DOHH2 (cell line): Measurements from ENCODE around the gene TEKT5.

Experiments used
- H3F3A ChIP-seq: fragments of 200-600 bp; sonication (generic), shearing (Covaris generic); 2 replicates; pipeline ENCODE4 v1.6.0; 2016; ENCODE audit warnings: antibody characterized with exemption, mild to moderate bottlenecking; ENCODE audit not compliant: control insufficient read depth, insufficient read depth
- H3K27ac ChIP-seq: fragments of 200-600 bp; sonication (generic); 2 replicates; pipeline ENCODE4 v1.5.1; 2014; ENCODE audit warnings: low read depth, mild to moderate bottlenecking, low read length, moderate library complexity
- H3K27me3 ChIP-seq: fragments of 200-600 bp; sonication (generic); 2 replicates; pipeline ENCODE4 v1.6.1; 2014; ENCODE audit warnings: mild to moderate bottlenecking, low read length, mixed read lengths; ENCODE audit not compliant: control insufficient read depth
- H3K36me3 ChIP-seq: fragments of 200-600 bp; sonication (generic); 2 replicates; pipeline ENCODE4 v1.6.1; 2014; ENCODE audit warnings: mild to moderate bottlenecking, low read length, moderate library complexity, mixed read lengths; ENCODE audit not compliant: control insufficient read depth
- H3K4me1 ChIP-seq: fragments of 200-600 bp; sonication (generic); 2 replicates; pipeline ENCODE4 v1.6.1; 2014; ENCODE audit warnings: mild to moderate bottlenecking, low read length, mixed read lengths; ENCODE audit not compliant: control insufficient read depth
- H3K4me2 ChIP-seq: fragments of 200-600 bp; sonication (generic); 2 replicates; pipeline ENCODE4 v1.6.0; 2014; ENCODE audit warnings: mild to moderate bottlenecking, low read length, moderate library complexity
- H3K4me3 ChIP-seq: fragments of 200-600 bp; sonication (generic); 2 replicates; pipeline ENCODE4 v1.5.1; 2014; ENCODE audit warnings: mild to moderate bottlenecking, low read length, mixed read lengths
- H3K79me2 ChIP-seq: fragments of 200-600 bp; sonication (generic); 2 replicates; pipeline ENCODE4 v1.6.1; 2014; ENCODE audit warnings: mild to moderate bottlenecking, low read length, mixed read lengths; ENCODE audit not compliant: control insufficient read depth
- H3K9me2 ChIP-seq: fragments of 200-600 bp; sonication (generic); replicated peaks from 2 replicates; pipeline ENCODE4 v1.6.1; 2014; ENCODE audit warnings: mild to moderate bottlenecking, low read length, mixed read lengths; ENCODE audit not compliant: control insufficient read depth
- H3K9me3 ChIP-seq: fragments of 200-600 bp; sonication (generic); 2 replicates; pipeline ENCODE4 v1.6.1; 2014; ENCODE audit warnings: antibody characterized with exemption, low read length, mixed read lengths; ENCODE audit not compliant: control insufficient read depth, insufficient read depth
- H4K20me1 ChIP-seq: fragments of 200-600 bp; sonication (generic); 2 replicates; pipeline ENCODE4 v1.6.0; 2014; ENCODE audit warnings: low read depth, mild to moderate bottlenecking, antibody characterized with exemption, low read length, moderate library complexity; ENCODE audit not compliant: control insufficient read depth, insufficient read depth
- CTCF ChIP-seq: fragments of 200-600 bp; sonication (generic); IDR thresholded peaks from one replicate; pipeline ENCODE4 v1.5.1; 2014; ENCODE audit warnings: antibody characterized with exemption, mild to moderate bottlenecking, low read depth, low read length; ENCODE audit not compliant: poor library complexity, severe bottlenecking
- EZH2phosphoT487 ChIP-seq: fragments of 200-600 bp; sonication (generic); IDR thresholded peaks from 2 replicates; pipeline ENCODE4 v1.6.1; 2017; ENCODE audit warnings: borderline replicate concordance, mild to moderate bottlenecking, antibody characterized with exemption, low read length, moderate library complexity, mixed read lengths

TEKT5 gene

DNA sequence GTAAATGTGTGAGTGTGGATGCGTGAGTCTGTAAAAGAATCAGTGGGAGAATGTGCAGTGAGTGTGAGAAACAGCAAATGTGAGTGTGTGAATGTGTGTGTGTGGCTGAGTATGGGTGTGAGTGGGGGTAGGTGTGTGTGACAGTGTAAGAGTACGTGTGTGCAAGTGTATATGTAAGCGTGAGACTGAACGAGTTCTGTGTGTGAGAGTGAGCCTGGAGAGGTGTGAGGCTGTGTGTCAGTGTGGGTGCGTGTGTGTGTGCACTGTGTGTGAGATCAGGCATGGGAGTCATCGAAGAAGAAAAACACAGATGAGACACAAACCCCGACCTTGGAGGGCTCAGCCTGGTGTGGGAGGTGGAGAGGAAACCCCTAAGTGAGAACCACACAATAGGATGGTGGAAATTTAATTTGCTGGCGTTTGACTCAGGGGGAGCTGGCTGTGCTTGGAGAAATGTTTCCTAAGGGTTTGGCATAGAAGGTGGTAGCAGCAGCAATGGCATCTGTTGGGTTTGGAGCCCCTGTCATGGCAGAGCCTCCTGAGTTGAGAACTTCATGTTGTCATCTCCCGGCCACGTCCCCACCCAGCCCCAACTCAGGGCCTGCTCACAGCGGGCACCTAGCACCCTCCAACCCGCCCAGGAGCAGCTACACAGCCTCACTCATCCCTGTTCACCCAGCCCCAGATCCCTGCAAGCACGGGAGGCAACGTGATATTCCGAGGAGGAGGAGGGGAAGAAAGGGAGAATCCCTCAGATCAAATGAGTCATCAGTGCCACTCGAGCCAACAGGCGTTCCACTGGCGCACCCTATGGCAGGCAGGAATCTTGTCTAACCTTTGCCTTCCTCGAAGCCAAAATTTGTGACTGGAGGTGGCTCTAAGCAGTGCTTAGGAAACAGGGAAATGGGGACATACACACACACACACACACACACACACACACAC lies 34.6 kb upstream of the TEKT5 start:
- H3K36me3 ChIP-seq = no peaks in the 10 kb centered on the region
- H3K4me2 ChIP-seq = no peak overlapping the region
- no peaks in the 10 kb centered on the region for H3K27me3 ChIP-seq
- no peaks in the 10 kb centered on the region for H3K9me2 ChIP-seq
- TF ChIP-seq CTCF (no peak), EZH2phosphoT487 (no peak)
- H3K4me3 ChIP-seq = no peak overlapping the region
- no peaks in the 10 kb centered on the region for H3K79me2 ChIP-seq
- H3K4me1 ChIP-seq = no peaks in the 10 kb centered on the region
- no peaks in the 10 kb centered on the region for H4K20me1 ChIP-seq
- H3F3A ChIP-seq = no peaks in the 10 kb centered on the region
- no peaks in the 10 kb centered on the region for H3K9me3 ChIP-seq
- H3K27ac ChIP-seq = no peak overlapping the region

DNA sequence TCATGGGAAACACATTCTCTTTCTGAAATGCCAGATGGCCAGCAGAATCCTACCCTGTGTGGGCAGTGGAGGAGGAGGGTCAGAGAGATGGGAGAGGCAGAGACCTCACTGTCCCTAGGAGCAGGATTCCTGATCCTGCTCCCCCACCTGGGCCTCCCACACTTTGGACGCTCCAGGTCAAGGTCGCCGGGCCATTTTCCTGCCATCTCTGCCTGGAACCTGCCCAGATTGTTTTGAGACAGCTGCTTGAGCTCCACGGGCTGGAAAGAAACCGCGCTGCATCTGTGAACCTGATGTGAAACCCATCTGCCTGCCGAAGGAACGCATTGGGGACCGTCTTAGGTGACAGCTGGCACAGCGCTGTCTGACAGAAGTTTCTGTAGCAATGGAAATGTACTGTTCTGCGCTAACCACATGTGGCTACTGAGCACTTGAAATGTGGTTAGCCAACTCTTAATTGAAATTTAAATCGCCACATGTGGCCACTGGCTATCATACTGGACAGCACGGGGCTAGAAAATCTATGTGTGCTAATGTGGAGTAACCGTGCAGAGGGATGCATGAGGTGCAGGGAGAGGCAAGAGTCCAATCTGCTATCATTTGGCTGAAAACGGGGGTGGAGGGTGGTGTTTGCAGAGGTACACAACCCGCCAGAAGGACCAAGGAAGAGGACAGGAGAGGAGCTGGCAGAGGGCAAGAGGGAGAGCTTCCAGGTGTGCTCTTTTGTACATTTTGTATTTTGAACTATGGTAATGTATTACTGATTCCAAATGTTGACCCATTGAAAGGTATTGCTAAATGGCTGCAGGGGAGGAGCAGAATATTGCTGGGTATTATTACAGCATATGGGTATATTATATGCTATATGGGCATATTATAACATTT lies 33.5 kb upstream of the TEKT5 start:
- H3K4me1 ChIP-seq = no peaks in the 10 kb centered on the region

DNA sequence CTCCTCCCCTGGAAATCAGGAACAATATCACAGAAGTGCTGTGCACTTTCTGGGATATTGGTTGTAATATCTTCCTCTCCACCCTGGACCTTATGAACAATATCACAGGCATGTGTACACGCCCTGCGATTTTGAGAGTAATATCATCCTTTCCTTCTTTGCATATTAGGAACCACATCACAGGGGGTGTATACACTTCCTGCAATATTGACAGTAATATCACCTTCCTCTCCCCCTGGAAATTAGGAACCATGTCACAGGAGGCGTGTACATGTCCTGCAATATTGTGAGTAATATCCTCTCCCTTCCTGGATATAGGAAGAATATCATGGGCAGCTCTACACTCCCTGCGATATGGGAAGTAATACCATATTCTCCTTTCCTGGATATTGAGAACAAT lies 14.2 kb upstream of the TEKT5 start:
- H4K20me1 ChIP-seq = no peaks in the 10 kb centered on the region
- no peaks in the 10 kb centered on the region for H3K36me3 ChIP-seq
- no peaks in the 10 kb centered on the region for H3K79me2 ChIP-seq
- H3K4me2 ChIP-seq = no peak overlapping the region
- H3K9me2 ChIP-seq = no peaks in the 10 kb centered on the region
- TF ChIP-seq CTCF = no peak
- no peak for TF ChIP-seq EZH2phosphoT487
- no peak overlapping the region for H3K4me3 ChIP-seq
- 0 out of 2 replicates have a peak, but pooled peaks cover 3% of the 10 kb centered on the region for H3F3A ChIP-seq
- no peaks in the 10 kb centered on the region for H3K27me3 ChIP-seq
- no peaks in the 10 kb centered on the region for H3K4me1 ChIP-seq
- no peak overlapping the region for H3K27ac ChIP-seq
- peaks cover 2% of the 10 kb centered on the region; the same call in 1 of the 2 replicates for H3K9me3 ChIP-seq

More for the DNA sequence above, 33.5 kb upstream of the TEKT5 start:
- no peaks in the 10 kb centered on the region for H3K9me3 ChIP-seq
- no peaks in the 10 kb centered on the region for H3K79me2 ChIP-seq
- no peak for TF ChIP-seq EZH2phosphoT487
- TF ChIP-seq CTCF = no peak
- H3K9me2 ChIP-seq = no peaks in the 10 kb centered on the region
- no peaks in the 10 kb centered on the region for H3F3A ChIP-seq
- no peaks in the 10 kb centered on the region for H4K20me1 ChIP-seq
- no peak overlapping the region for H3K4me3 ChIP-seq
- no peaks in the 10 kb centered on the region for H3K36me3 ChIP-seq
- no peak overlapping the region for H3K4me2 ChIP-seq
- H3K27ac ChIP-seq = no peak overlapping the region
- H3K27me3 ChIP-seq = no peaks in the 10 kb centered on the region
